Activated CD4-positive, alpha-beta T cell treated with anti-CD3 and anti-CD28 coated beads, Interleukin-2, amount 10 ng/mL, durations not matched to agents 7 days and 5 days (primary cell): ENCODE measurements around the gene SPCS1. TPM values are rescaled to one million over a fixed set of nuclear protein-coding genes. Genes with fewer than 3 reads are reported as not detected.

Source experiments
- CTCF ChIA-PET: fragments of 350-600 bp; sonication (Branson Sonifier 250); formaldehyde crosslinking; loops from one replicate; lab custom pipeline; 2021; ENCODE audit warnings: antibody characterized with exemption; lab: Charles Lee
- POLR2A ChIA-PET: fragments of 350-600 bp; sonication (Branson Sonifier 250); formaldehyde crosslinking; loops from one replicate; lab custom pipeline; 2021; ENCODE audit warnings: antibody characterized with exemption; lab: Charles Lee
- DNase-seq: peaks from one replicate; pipeline ENCODE4 v3.0.0-alpha.2; 2020
- H3K27ac Mint-ChIP-seq: one replicate; pipeline ENCODE4 v1.8.0; 2021; ENCODE audit warnings: mild to moderate bottlenecking, moderate library complexity, mixed read lengths
- H3K27me3 Mint-ChIP-seq: one replicate; pipeline ENCODE4 v1.8.0; 2021; ENCODE audit warnings: mixed read lengths
- H3K36me3 Mint-ChIP-seq: one replicate; pipeline ENCODE4 v1.8.0; 2021; ENCODE audit warnings: low read depth, mixed read lengths
- H3K4me1 Mint-ChIP-seq: one replicate; pipeline ENCODE4 v1.8.0; 2021; ENCODE audit warnings: mixed read lengths
- H3K4me3 Mint-ChIP-seq: one replicate; pipeline ENCODE4 v1.8.0; 2021; ENCODE audit warnings: mild to moderate bottlenecking, moderate library complexity, mixed read lengths
- H3K9me3 Mint-ChIP-seq: one replicate; pipeline ENCODE4 v1.8.0; 2021; ENCODE audit warnings: mixed read lengths
- total RNA-seq, 2 experiments: library from RNA; stranded (reverse); gene quantifications; one replicate each; pipeline ENCODE4 v1.2.3, GENCODE V29; 2021

SPCS1 gene
- total RNA-seq, 2 experiments from 2014 or later: 97.0 to 102 TPM

DNA sequence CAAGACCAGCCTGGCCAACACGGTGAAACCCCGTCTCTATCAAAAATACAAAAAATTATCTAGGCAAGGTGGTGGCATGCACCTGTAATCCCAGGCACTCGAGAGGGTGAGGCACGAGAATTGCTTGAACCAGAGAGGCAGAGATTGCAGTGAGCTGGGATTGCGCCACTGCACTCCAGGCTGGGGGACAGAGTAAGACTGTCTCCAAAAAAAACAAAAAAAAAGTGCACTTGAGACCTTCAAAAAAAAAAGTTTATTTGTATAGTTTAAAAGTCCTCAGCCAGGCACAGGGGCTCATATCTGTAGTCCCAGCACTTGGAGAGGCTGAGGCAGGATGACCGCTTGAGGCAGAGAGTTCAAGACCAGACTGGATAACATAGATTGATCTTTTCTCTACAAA lies 22.3 kb upstream of the SPCS1 start:
- H3K4me3 Mint-ChIP-seq: peak overlapping the region; percentile 90
- no peak for DNase-seq
- no peaks in the 10 kb centered on the region for H3K27me3 Mint-ChIP-seq
- peak overlapping the region; percentile 93 for H3K27ac Mint-ChIP-seq
- H3K36me3 Mint-ChIP-seq: peaks cover 58% of the 10 kb centered on the region
- H3K9me3 Mint-ChIP-seq: no peaks in the 10 kb centered on the region
- ChIA-PET POLR2A (no interaction called here), CTCF (interaction anchor here (0.6 to 1.2 kb wide), 2 partner anchors 13 to 51 kb away, joined by 3 read pairs; no protein-coding TSS in a partner anchor)
- peaks cover 61% of the 10 kb centered on the region for H3K4me1 Mint-ChIP-seq

DNA sequence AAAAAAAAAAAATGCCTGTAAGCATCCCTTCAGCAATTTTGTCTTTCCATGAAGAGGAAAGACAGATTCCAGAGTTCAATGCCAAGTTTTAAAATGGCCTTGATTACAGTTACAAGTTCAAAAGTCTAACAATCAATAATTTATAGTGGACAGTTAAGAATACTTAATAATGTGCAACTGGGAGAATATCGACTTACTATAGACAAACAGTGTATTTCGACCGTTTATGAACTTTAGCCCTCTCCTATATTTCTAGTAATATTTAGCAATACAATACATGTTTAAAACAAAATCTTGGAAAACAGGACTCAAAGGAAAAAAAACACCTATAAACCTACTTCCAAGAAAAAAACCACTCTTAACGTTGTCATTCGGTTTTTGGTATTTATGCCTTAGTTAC lies 21.7 kb upstream of the SPCS1 start:
- H3K4me1 Mint-ChIP-seq: peaks cover 62% of the 10 kb centered on the region
- no peaks in the 10 kb centered on the region for H3K27me3 Mint-ChIP-seq
- ChIA-PET POLR2A (no interaction called here), CTCF (interaction anchor here (0.7 to 1.2 kb wide), 2 partner anchors 14 to 252 kb away, joined by 3 read pairs; no protein-coding TSS in a partner anchor)
- H3K27ac Mint-ChIP-seq: peak overlapping the region; percentile 93
- DNase-seq: no peak
- peak overlapping the region; percentile 90 for H3K4me3 Mint-ChIP-seq
- peaks cover 58% of the 10 kb centered on the region for H3K36me3 Mint-ChIP-seq
- no peaks in the 10 kb centered on the region for H3K9me3 Mint-ChIP-seq

DNA sequence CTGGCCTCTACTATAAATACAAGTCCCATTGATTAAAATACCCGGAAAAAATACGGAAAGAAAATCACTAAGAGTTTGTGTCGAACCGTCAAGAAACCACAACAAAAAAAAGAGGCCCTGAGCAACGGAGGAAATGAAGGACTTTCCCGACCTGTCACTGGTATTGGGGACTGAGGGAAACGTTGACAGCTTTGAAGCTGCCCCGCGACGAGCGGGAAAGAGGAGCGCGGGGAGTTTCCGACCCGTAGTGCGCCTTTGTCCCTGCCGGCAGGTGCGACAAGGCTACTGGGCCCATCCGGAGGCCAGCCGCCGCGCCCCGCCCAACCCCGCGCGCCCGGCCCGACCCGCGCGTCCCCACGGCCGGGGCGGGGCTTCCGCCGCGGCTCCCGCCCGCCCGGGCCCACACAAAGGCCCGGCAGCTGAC lies 20.6 kb upstream of the SPCS1 start:
- ChIA-PET POLR2A (no interaction called here), CTCF (interaction anchor here (1.2 kb wide), 1 partner anchor 16 kb away, joined by 3 read pairs; no protein-coding TSS in a partner anchor)
- Mint-ChIP-seq H3K27ac (peak overlapping the region; percentile 93), H3K36me3 (peaks cover 61% of the 10 kb centered on the region), H3K4me3 (peak overlapping the region; percentile 90), H3K9me3 (no peaks in the 10 kb centered on the region), H3K4me1 (peaks cover 60% of the 10 kb centered on the region), H3K27me3 (no peaks in the 10 kb centered on the region)
- peak; percentile 77 for DNase-seq

DNA sequence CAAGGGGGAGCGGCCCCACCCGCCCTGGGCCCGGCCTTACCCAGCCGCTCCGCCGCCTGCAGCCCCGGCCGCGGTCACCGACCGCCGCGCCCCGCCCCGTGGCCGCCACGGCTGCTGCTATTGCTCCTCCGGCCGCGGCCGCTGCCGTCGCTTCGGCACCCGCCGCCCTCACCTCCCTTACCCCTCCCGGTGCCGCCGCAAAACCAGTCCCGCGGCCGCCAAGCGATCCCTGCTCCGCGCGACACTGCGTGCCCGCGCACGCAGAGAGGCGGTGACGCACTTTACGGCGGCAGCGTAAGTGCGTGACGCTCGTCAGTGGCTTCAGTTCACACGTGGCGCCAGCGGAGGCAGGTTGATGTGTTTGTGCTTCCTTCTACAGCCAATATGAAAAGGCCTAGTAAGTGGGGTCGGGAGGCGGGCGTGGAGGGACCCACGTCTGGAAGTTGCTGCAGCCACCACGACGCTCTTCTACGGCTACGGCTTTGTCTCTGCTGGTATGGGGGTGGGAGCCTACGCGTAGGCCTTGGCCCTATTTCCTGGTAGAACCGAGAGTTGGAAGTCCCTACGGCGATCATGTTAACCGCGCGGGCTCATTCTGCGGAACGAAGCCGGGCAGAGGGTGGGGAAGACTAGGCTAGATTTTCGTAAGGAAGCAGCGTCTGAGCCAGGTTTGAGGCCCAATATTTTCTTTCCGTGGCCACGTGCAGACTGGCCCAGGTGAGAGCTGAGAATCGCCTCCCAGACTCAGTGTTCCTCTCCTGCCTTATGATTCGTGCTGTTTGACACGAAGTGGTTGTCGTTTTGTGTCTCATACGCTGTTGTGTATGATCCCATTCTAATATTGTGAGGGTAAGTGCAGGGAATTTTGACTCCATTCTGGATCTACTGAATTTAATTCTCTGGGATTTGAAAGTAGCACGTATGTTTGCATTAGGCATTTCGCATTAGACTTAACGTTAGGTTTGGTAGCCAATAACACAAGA lies 19.9 kb upstream of the SPCS1 start, which contains the start of the genes GNL3 and PBRM1:
TSS of gene GNL3 (plus strand) at position 324 of the 983 bp plus-strand sequence. CDS start at position 385, 61 bp downstream.
TSS of gene PBRM1 (minus strand) at position 205 of the 983 bp plus-strand sequence.
- Mint-ChIP-seq H3K36me3 (peaks cover 63% of the 10 kb centered on the region), H3K4me3 (peak within 1 kb of the TSS; percentile 99), H3K4me1 (peaks cover 63% of the 10 kb centered on the region), H3K9me3 (no peaks in the 10 kb centered on the region), H3K27me3 (no peaks in the 10 kb centered on the region), H3K27ac (peak within 1 kb of the TSS; percentile 98)
- ChIA-PET CTCF (interaction anchor here (1.2 kb wide), 1 partner anchor 16 kb away, joined by 3 read pairs; no protein-coding TSS in a partner anchor), POLR2A (no interaction called here)
- peak; percentile 94 for DNase-seq

DNA sequence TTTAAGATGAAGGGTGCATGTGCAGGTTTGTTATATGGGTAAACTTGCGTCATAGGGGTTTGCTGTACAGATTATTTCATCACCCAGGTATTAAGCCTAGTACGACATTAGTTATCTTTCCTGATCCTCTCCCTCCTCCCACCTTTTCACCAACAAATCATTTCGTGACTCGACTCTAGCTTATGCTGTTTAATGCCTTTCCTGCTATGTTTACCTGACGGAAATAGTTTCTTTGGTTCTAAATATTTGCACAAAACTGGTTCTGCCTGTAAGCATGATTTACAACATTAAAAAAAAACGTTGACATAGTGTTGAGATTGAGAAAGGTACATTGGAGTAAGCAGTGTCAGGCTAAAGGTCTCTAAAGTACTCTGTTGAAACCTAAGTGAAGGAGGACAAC lies 17.6 kb upstream of the SPCS1 start:
- CTCF ChIA-PET: interaction anchor here (0.6 to 1.4 kb wide), 2 partner anchors 13 to 89 kb away, joined by 4 to 5 read pairs; no protein-coding TSS in a partner anchor
- H3K36me3 Mint-ChIP-seq: peaks cover 64% of the 10 kb centered on the region
- H3K4me3 Mint-ChIP-seq: no peak overlapping the region

DNA sequence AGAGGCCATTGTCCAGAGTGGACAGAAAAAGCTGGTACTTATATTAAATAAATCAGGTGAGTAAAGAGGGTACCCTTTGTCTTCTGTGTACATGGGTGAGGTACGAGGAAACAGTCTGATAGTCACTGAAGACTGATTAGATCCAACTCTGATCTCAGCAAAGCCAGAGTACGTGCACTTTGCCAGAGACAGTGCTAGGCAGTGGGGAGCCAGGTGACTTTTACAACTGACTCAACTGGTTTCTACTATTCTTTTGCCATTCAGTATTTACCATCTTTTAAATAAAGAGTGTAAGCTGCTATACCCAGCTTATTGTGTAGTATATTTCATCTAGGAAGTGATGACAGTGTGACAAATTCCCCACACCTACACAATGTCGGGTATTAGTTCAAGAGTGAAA lies 16.8 kb upstream of the SPCS1 start:
- Mint-ChIP-seq H3K36me3 (peaks cover 69% of the 10 kb centered on the region), H3K4me1 (peaks cover 50% of the 10 kb centered on the region), H3K27me3 (no peaks in the 10 kb centered on the region), H3K4me3 (no peak overlapping the region), H3K27ac (peak overlapping the region; percentile 31), H3K9me3 (no peaks in the 10 kb centered on the region)
- ChIA-PET POLR2A (no interaction called here), CTCF (interaction anchor here (1.2 to 1.4 kb wide), 2 partner anchors 12 to 38 kb away, joined by 4 read pairs; no protein-coding TSS in a partner anchor)
- DNase-seq: no peak

More for the DNA sequence above, 17.6 kb upstream of the SPCS1 start:
- peaks cover 55% of the 10 kb centered on the region for H3K4me1 Mint-ChIP-seq
- no peaks in the 10 kb centered on the region for H3K27me3 Mint-ChIP-seq
- peak overlapping the region; percentile 36 for H3K27ac Mint-ChIP-seq
- POLR2A ChIA-PET: no interaction called here
- no peaks in the 10 kb centered on the region for H3K9me3 Mint-ChIP-seq
- no peak for DNase-seq

DNA sequence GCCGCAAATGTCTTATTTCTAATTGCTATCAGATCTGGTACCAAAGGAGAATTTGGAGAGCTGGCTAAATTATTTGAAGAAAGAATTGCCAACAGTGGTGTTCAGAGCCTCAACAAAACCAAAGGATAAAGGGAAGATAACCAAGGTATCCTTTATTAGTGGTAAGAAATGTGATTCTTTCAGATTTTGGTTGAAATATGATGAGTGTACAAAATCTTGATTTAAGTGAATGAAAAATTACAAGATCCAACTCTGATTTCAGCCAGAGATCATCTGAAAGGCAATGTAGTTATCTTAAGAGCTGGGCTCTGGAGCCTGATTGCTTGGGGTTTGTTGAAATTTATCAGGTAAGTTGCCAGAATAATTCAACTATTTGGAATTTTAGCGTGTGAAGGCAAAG lies 15.3 kb upstream of the SPCS1 start:
- Mint-ChIP-seq H3K4me3 (no peak overlapping the region), H3K27ac (no peak overlapping the region), H3K27me3 (no peaks in the 10 kb centered on the region), H3K36me3 (peaks cover 77% of the 10 kb centered on the region), H3K4me1 (peaks cover 44% of the 10 kb centered on the region), H3K9me3 (no peaks in the 10 kb centered on the region)
- POLR2A ChIA-PET: no interaction called here
- CTCF ChIA-PET: interaction anchor here (0.6 kb wide), 1 partner anchor 290 kb away, joined by 4 read pairs; no protein-coding TSS in a partner anchor
- DNase-seq: no peak

DNA sequence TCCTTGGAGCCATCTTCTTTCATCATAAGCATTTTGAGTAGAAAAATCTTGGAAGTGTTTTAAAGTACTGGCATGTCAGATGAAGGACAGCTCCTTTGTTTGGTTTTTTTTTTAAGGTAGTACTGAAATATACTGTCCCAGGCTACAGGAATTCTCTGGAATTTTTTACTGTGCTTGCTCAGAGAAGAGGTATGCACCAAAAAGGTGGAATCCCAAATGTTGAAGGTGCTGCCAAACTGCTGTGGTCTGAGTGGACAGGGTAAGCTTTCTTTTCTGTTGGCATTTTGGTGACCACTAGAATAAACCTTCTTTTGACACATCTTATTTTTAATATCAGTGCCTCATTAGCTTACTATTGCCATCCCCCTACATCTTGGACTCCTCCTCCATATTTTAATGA lies 12.8 kb upstream of the SPCS1 start:
- Mint-ChIP-seq H3K4me3 (no peak overlapping the region), H3K4me1 (peaks cover 29% of the 10 kb centered on the region)
- CTCF ChIA-PET: interaction anchor here (0.9 to 2.0 kb wide), 3 partner anchors 12 to 17 kb away, joined by 5 to 11 read pairs (median 5); partner anchors contain the start of genes GLT8D1 and SPCS1

DNA sequence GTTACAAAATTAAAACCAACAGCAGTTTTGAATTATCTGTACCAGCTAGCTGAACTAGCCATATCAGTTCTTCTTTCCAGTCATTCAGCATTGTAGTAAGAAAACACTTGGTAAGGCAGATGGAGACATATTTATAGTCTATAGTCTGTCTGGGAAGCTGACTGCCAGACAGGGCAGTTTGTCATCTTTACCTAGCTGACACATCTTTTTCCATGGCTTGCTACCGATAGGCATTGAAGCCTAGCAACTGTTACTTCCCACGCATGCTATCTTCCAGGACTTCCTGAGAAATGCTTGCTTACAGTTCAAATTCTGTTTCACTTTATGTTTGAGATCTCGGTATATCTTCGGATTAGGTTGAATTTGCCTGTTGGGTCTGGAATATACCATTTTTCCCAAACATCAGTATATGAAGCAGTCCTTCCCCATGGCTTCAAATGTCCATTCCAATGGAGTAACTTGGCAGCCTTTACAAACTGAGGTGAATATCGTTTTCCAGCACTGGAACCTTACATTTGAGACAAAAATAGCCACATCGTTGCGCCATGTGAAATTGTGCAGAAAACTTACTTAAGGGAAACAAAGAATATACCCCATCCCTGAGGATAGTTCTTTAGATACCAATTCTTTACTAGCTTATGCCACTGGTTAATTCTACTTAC lies 11.2 kb upstream of the SPCS1 start:
- ChIA-PET POLR2A (no interaction called here), CTCF (interaction anchor here (0.5 kb wide), 1 partner anchor 12 kb away, joined by 3 read pairs; no protein-coding TSS in a partner anchor)
- no peaks in the 10 kb centered on the region for H3K9me3 Mint-ChIP-seq
- H3K4me3 Mint-ChIP-seq: no peak overlapping the region
- H3K4me1 Mint-ChIP-seq: peaks cover 19% of the 10 kb centered on the region
- peaks cover 69% of the 10 kb centered on the region for H3K36me3 Mint-ChIP-seq
- no peak overlapping the region for H3K27ac Mint-ChIP-seq
- H3K27me3 Mint-ChIP-seq: no peaks in the 10 kb centered on the region
- no peak for DNase-seq

More for the DNA sequence above, 12.8 kb upstream of the SPCS1 start:
- POLR2A ChIA-PET: no interaction called here
- DNase-seq: no peak
- Mint-ChIP-seq H3K9me3 (no peaks in the 10 kb centered on the region), H3K36me3 (peaks cover 82% of the 10 kb centered on the region), H3K27me3 (no peaks in the 10 kb centered on the region), H3K27ac (no peak overlapping the region)

DNA sequence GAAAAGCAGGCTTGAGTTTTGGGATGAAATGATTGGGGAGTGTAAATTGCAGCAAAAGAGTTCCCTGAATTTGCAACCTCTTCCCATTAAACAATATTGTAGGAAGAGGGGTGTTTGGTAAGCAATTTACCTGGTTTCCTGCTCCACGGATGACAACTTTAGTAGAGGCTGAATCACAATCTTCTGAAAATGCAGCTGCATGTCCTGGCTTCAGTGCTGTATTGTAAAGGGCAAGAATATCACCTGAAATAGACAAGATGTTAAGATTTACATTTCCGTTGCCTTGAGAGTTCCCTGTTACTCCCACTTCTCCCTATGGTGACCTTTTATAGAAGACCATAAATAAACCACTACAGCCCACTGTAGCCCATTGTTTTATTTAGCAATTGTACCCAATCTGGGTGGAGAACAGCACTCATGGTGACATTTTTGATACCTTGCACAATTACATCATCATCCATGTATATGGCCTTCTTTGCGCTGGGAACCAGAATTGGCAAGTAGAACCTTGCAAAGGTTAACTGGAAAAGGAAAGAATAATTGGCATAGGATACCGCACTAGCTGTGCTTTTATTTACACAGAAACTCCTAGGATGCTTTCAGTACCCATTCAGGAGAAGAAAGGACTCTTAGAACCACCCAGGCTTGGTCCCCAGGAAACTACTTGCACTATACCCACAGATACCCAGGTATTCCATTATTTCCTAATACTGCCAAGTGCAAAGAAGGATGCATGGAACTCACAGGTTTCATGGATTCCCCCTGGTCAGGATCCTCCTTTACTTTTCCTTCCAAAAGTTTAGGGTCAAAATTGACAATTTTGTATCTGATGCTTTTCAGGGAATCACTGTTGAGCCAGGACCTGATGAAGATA lies 9.9 kb upstream of the SPCS1 start:
- CTCF ChIA-PET: no interaction called here
- POLR2A ChIA-PET: no interaction called here
- Mint-ChIP-seq H3K27me3 (no peaks in the 10 kb centered on the region), H3K9me3 (no peaks in the 10 kb centered on the region), H3K36me3 (peaks cover 57% of the 10 kb centered on the region), H3K4me1 (peaks cover 14% of the 10 kb centered on the region), H3K27ac (no peak overlapping the region), H3K4me3 (no peak overlapping the region)
- no peak for DNase-seq

DNA sequence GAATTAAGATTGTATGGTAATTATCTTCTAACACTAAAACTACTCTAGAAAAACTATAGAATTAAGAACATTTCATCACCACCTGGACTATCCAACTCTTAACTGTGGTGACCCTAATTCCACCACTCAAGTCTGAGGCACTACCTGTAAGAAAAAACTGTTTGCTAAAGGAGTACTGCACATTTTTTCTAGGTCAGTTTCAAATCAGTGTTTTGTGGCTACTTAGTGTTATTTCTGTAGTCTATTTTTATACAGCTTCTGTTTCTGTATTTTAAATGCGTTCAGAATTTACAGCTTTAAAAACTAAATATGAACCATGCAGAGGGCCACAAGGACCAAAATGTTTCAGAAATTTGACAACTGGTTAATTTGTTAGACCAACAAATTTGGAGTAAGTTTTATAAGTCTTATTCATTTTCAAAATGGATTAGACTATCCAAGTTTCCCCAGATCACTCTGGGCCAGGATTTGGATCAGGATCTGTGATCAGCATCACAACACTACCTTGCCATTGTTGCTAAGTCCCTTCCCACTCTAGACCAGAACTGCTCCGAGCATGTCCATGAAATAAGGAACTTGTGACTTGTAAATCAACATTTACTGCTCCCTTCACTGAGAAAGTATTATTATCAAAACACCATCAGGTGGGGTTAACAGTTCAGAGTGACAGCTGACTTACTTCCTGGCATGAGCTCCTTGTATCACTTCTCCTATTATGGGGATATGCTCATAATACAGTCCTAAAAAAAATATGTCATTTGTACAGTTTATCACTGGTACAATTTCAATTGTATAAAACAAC lies 8.9 kb upstream of the SPCS1 start:
- peak overlapping the region; percentile 5 for H3K27ac Mint-ChIP-seq
- H3K9me3 Mint-ChIP-seq: no peaks in the 10 kb centered on the region
- DNase-seq: no peak
- ChIA-PET CTCF (no interaction called here), POLR2A (no interaction called here)
- H3K36me3 Mint-ChIP-seq: peaks cover 52% of the 10 kb centered on the region
- H3K4me3 Mint-ChIP-seq: no peak overlapping the region
- peaks cover 14% of the 10 kb centered on the region for H3K4me1 Mint-ChIP-seq
- no peaks in the 10 kb centered on the region for H3K27me3 Mint-ChIP-seq
